KMS-11 (cell line): ENCODE measurements around the gene KATNAL2.

ENCODE experiments used
- H2AFZ ChIP-seq: fragments of 200-600 bp; sonication (generic); 2 replicates; pipeline ENCODE4 v1.6.1; 2016; ENCODE audit warnings: antibody characterized with exemption, mixed run types, low read depth
- H3K27ac ChIP-seq: fragments of 200-600 bp; sonication (generic); 2 replicates; pipeline ENCODE4 v1.6.1; 2016; ENCODE audit warnings: mild to moderate bottlenecking, mixed run types
- H3K27me3 ChIP-seq: fragments of 200-600 bp; sonication (generic); 2 replicates; pipeline ENCODE4 v1.6.1; 2017; ENCODE audit warnings: mild to moderate bottlenecking, low read depth, mixed run types, moderate library complexity; ENCODE audit not compliant: insufficient read depth
- H3K36me3 ChIP-seq: fragments of 200-600 bp; sonication (generic); 2 replicates; pipeline ENCODE4 v1.6.1; 2017; ENCODE audit warnings: mild to moderate bottlenecking, mixed run types; ENCODE audit not compliant: insufficient read depth
- H3K4me1 ChIP-seq: fragments of 200-600 bp; sonication (generic); 2 replicates; pipeline ENCODE4 v1.6.1; 2016; ENCODE audit warnings: mild to moderate bottlenecking, low read depth, mixed run types; ENCODE audit not compliant: poor library complexity, severe bottlenecking
- H3K4me2 ChIP-seq: fragments of 200-600 bp; sonication (generic); 2 replicates; pipeline ENCODE4 v1.7.0; 2016; ENCODE audit warnings: mild to moderate bottlenecking, mixed run types
- H3K4me3 ChIP-seq: fragments of 200-600 bp; sonication (generic); IDR thresholded peaks from 2 replicates; pipeline ENCODE4 v1.6.1; 2017; ENCODE audit warnings: low read depth, low read length, mixed read lengths; ENCODE audit not compliant: insufficient read depth
- H3K79me2 ChIP-seq: fragments of 200-600 bp; sonication (generic); 2 replicates; pipeline ENCODE4 v1.6.1; 2016; ENCODE audit warnings: low read depth, mixed run types; ENCODE audit not compliant: insufficient read depth
- H3K9ac ChIP-seq: fragments of 200-600 bp; sonication (generic); 2 replicates; pipeline ENCODE4 v1.6.1; 2016; ENCODE audit warnings: mild to moderate bottlenecking, mixed run types
- H4K20me1 ChIP-seq: fragments of 200-600 bp; sonication (generic); 2 replicates; pipeline ENCODE4 v1.6.1; 2016; ENCODE audit warnings: mild to moderate bottlenecking, mixed run types; ENCODE audit not compliant: insufficient read depth
- CTCF ChIP-seq: fragments of 200-600 bp; sonication (generic); conservative IDR thresholded peaks from 2 replicates; pipeline ENCODE4 v1.6.1; 2017; ENCODE audit warnings: low read depth, mild to moderate bottlenecking, antibody characterized with exemption, low read length, moderate library complexity, mixed read lengths

The KATNAL2 gene

GRCh38 chr18:47035156-47035671 lies 117.8 kb downstream of the KATNAL2 start, which contains the start of gene ELOA2:
TSS of gene ELOA2 (minus strand) at chr18:47035621. CDS start at chr18:47035264, 357 bp downstream.
- H3K79me2 ChIP-seq: no peaks in the 10 kb centered on the region
- H3K4me1 ChIP-seq: no peaks in the 10 kb centered on the region
- no peaks in the 10 kb centered on the region for H3K27me3 ChIP-seq
- no peak for TF ChIP-seq CTCF
- H3K4me3 ChIP-seq: no peak within 1 kb of the TSS
- no peak within 1 kb of the TSS for H3K27ac ChIP-seq
- H4K20me1 ChIP-seq: no peaks in the 10 kb centered on the region
- H2AFZ ChIP-seq: no peak within 1 kb of the TSS
- H3K4me2 ChIP-seq: no peak within 1 kb of the TSS
- H3K9ac ChIP-seq: no peak within 1 kb of the TSS
- H3K36me3 ChIP-seq: no peaks in the 10 kb centered on the region

- no peak overlapping the region for H3K4me2 ChIP-seq
Observed at GRCh38 chr18:47036298-47036874, 119.0 kb downstream of the KATNAL2 start.

DNA sequence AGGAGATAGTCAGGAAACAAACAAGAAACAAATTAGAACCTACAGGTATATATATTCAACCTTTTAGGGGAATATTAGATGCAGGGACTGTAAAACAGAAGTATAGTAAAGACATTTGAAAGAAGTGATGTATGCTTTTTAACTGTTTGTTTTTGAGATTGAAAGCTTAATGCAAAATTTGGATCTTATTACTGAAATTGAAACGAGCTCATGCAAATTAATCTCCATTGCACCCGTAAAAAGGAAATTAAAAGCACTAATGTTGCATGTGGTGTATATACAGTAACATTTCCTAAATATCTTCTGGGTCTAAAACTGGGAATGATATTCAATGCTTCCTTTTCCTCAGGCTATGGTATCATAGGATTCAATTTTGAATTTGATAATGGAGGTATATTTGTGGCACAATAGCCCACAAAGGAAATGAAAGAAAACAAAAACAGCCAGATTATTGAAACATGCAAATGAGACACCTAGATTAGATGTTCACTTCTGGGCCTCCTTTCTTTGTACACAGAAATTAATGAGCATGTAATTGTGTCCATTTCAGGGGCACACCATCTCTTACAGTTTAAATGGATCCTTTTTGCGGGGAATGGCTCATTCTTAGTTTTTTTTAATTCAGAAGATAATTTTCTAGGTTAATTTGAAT lies 119.7 kb downstream of the KATNAL2 start:
- Histone ChIP-seq H3K4me2 (no peak overlapping the region), H2AFZ (no peak overlapping the region)
- no peak for TF ChIP-seq CTCF

More at GRCh38 chr18:47036298-47036874, 119.0 kb downstream of the KATNAL2 start:
- no peaks in the 10 kb centered on the region for H3K4me1 ChIP-seq
- no peak overlapping the region for H3K4me3 ChIP-seq
- H3K27ac ChIP-seq: no peak overlapping the region
- H3K36me3 ChIP-seq: no peaks in the 10 kb centered on the region
- no peak overlapping the region for H3K9ac ChIP-seq
- H3K79me2 ChIP-seq: no peaks in the 10 kb centered on the region
- no peak overlapping the region for H2AFZ ChIP-seq
- peak; percentile 70 for TF ChIP-seq CTCF
- no peaks in the 10 kb centered on the region for H4K20me1 ChIP-seq
- H3K27me3 ChIP-seq: no peaks in the 10 kb centered on the region

DNA sequence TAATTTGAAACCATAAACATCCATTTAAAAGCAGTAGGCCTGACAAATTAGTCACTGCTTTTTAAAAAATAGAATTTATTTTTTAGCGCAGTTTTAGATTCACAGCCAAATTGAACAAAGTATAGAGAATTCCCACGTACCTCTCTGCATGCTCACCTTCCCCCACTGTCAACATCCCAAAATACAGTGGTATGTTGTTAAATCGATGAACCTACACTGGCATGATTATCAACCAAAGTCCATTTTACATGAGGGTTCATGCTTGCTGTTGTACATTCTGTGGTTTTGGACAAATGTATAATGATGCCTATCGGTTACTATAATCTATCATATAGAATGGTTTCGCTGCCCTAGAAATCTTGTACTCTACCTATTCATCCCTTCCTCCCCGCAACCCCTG lies 123.6 kb downstream of the KATNAL2 start:
- no peak overlapping the region for H3K27ac ChIP-seq
- H4K20me1 ChIP-seq: no peaks in the 10 kb centered on the region
- TF ChIP-seq CTCF: no peak
- no peak overlapping the region for H3K4me2 ChIP-seq
- no peaks in the 10 kb centered on the region for H3K36me3 ChIP-seq
- H3K4me1 ChIP-seq: no peaks in the 10 kb centered on the region
- H3K27me3 ChIP-seq: no peaks in the 10 kb centered on the region
- H3K9ac ChIP-seq: no peak overlapping the region
- no peaks in the 10 kb centered on the region for H3K79me2 ChIP-seq
- H3K4me3 ChIP-seq: no peak overlapping the region
- H2AFZ ChIP-seq: no peak overlapping the region

More for the DNA sequence above, 119.7 kb downstream of the KATNAL2 start:
- Histone ChIP-seq H3K27ac (no peak overlapping the region), H3K4me1 (no peaks in the 10 kb centered on the region), H3K27me3 (no peaks in the 10 kb centered on the region), H3K9ac (no peak overlapping the region), H3K79me2 (no peaks in the 10 kb centered on the region), H4K20me1 (no peaks in the 10 kb centered on the region), H3K4me3 (no peak overlapping the region), H3K36me3 (no peaks in the 10 kb centered on the region)
